Measurements from ENCODE around the gene SBNO2. TPM values are rescaled to one million over a fixed set of nuclear protein-coding genes. Genes with fewer than 3 reads are reported as not detected.

Gene SBNO2
- total and polyA plus RNA-seq, 9 of the 15 experiments (the other 6 are each of a cell fraction or from before 2014, with no cell fraction given) = 0.01 to 46.2 (median 6.7) TPM

DNA sequence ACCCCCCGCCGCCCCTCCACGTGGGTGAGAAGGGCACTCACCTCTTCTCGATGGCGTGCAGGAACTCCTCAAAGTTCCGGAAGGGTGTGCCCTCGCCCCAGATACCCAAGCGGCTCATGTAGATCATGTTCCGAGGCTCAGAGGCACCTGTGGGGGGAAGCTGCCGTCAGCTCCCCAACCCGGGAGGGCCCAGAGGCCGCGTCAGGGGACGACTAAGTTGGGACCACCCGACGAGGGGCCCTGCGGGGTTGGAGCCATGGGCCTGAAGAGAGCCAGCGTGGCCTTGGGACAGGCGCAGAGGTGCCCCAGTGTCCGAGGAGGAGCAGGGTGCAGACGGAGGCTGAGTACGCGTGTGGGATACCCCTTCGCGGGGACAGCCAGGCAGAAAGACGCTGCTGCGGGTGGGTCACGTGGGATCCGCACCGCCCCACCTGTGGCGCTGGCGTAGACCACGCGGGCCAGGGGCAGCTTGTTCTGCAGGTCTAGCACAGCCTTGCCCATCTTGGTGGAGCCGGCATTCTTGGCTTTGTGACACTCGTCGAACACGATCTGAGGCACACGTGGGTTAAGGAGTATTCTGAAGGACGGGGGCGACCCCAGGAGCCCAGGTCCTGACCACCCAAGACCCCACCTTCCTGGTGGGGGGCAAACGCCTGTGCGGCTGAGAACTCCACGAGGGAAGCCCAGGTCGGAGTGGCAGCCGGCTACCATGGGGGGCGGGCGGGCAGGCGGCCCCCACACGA, 54.4 kb downstream of the SBNO2 start:
- DNase-seq (ENCODE audit: extremely low read depth in 1 of 4, low spot score in 3 of 4) = no peak
- H2AFZ ChIP-seq (ENCODE audit: low read depth, low read length) = no peak overlapping the region
- no peaks in the 10 kb centered on the region for H3K27me3 ChIP-seq (ENCODE audit: control insufficient read depth in 2 of 2, insufficient read depth in 2 of 2, low read length in 2 of 2)
- H3K4me3 ChIP-seq = no peak overlapping the region
- peaks cover 87% of the 10 kb centered on the region for H3K36me3 ChIP-seq (ENCODE audit: control insufficient read depth, insufficient read depth, low read length)
- no peak overlapping the region for H3K9ac ChIP-seq (ENCODE audit: insufficient read depth in 1 of 2, low read depth in 2 of 2, low read length in 2 of 2)
- no peak overlapping the region for H3K4me2 ChIP-seq (ENCODE audit: insufficient read depth, low read length)
- H3K9me1 ChIP-seq (ENCODE audit: control insufficient read depth, insufficient read depth, low read length) = no peaks in the 10 kb centered on the region
- TF ChIP-seq POLR2G (IDR thresholded peaks at IDR 0.05; ENCODE audit: low read depth, low read length) = peak; percentile 57
- TF ChIP-seq, protein P1, sequence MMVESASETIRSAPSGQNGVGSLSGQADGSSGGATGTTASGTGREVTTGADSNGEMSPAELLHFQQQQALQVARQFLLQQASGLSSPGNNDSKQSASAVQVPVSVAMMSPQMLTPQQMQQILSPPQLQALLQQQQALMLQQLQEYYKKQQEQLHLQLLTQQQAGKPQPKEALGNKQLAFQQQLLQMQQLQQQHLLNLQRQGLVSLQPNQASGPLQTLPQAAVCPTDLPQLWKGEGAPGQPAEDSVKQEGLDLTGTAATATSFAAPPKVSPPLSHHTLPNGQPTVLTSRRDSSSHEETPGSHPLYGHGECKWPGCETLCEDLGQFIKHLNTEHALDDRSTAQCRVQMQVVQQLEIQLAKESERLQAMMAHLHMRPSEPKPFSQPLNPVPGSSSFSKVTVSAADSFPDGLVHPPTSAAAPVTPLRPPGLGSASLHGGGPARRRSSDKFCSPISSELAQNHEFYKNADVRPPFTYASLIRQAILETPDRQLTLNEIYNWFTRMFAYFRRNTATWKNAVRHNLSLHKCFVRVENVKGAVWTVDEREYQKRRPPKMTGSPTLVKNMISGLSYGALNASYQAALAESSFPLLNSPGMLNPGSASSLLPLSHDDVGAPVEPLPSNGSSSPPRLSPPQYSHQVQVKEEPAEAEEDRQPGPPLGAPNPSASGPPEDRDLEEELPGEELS (CRISPR knock-in tag; IDR thresholded peaks at IDR 0.05; ENCODE audit: borderline replicate concordance) = no peak
- TF ChIP-seq RBM22 (IDR thresholded peaks at IDR 0.05; ENCODE audit: low read depth, low read length, poor library complexity, severe bottlenecking) = peak; percentile 77
- WGBS (ENCODE audit: insufficient coverage, low coverage, missing lambda C conversion rate) = 95% methylated on average over 45 of the region's 50 CpGs
- BruUV-seq (replicated peaks) = no TSS peak
- in situ Hi-C loops (cut with MboI) = no loop called here
- H3K27ac ChIP-seq (ENCODE audit: extremely low read depth, low read depth, low read length) = no peak overlapping the region
- peaks cover 3 to 55% of the 10 kb centered on the region in 2 experiments; a peak in 3 of 5 replicates for H3K4me1 ChIP-seq (replicated peaks in 1 of 2; ENCODE audit: control insufficient read depth in 2 of 2, insufficient read depth in 2 of 2, low read length in 2 of 2)
- H3K79me2 ChIP-seq (ENCODE audit: control insufficient read depth, insufficient read depth, low read length) = no peaks in the 10 kb centered on the region; the same call in 2 of the 3 replicates
- no peak for FAIRE-seq
- intact Hi-C loops (cut with micrococcal nuclease) = no loop called here
- ChIA-PET POLR2A (no interaction called here), CTCF (ENCODE audit: low intra/inter-chr PET ratio) (no interaction called here)
- no peak for ATAC-seq
- H3K9me3 ChIP-seq (replicated peaks; ENCODE audit: control insufficient read depth, insufficient read depth, low read depth, low read length) = no peaks in the 10 kb centered on the region
- H4K20me1 ChIP-seq (replicated peaks; ENCODE audit: control insufficient read depth, insufficient read depth, low read length) = no peaks in the 10 kb centered on the region; the same call in 1 of the 2 replicates
